Measurements from ENCODE around the gene RNF214. TPM values are rescaled to one million over a fixed set of nuclear protein-coding genes. Genes with fewer than 3 reads are reported as not detected.
"Not testable (repeated sequence)": the region's sequence is repeated elsewhere in the genome, so short reads cannot be mapped to it uniquely, and the experiment has no call there.

The RNF214 gene
- total and polyA plus RNA-seq, 7 experiments from 2014 or later: 9.7 to 36.0 (median 20.8) TPM

GRCh38 chr11:117201658-117202305 lies 30.7 kb upstream of the RNF214 start:
- Mint-ChIP-seq H3K4me1 (peaks cover 0 to 5% (median 0%) of the 10 kb centered on the region in 7 donors), H3K27ac (peak overlapping the region in 3 of 9 donors; percentile 14 to 62 (median 19)), H3K27me3 (no peaks in the 10 kb centered on the region), H3K9me3 (no peaks in the 10 kb centered on the region), H3K4me3 (no peak overlapping the region), H3K36me3 (peaks cover 4 to 10% (median 8%) of the 10 kb centered on the region in 5 donors)
- ChIA-PET POLR2A (interaction anchor here (1.1 to 1.6 kb wide), 2 partner anchors 13 to 17 kb away, joined by 3 to 4 read pairs; no protein-coding TSS in a partner anchor), CTCF (interaction anchor here (1.2 kb wide), 1 partner anchor 25 kb away, joined by 3 read pairs; no protein-coding TSS in a partner anchor)
- Histone ChIP-seq H3K4me3 (ENCODE audit: low read length) (no peak overlapping the region), H3K4me1 (ENCODE audit: control insufficient read depth in 2 of 2, insufficient read depth in 2 of 2, low read length in 2 of 2) (no peaks in the 10 kb centered on the region), H3K27me3 (ENCODE audit: control insufficient read depth in 2 of 2, insufficient read depth in 2 of 2, low read length in 2 of 2) (no peaks in the 10 kb centered on the region), H3K27ac (ENCODE audit: low read depth, low read length) (no peak overlapping the region), H3K36me3 (ENCODE audit: control insufficient read depth in 2 of 3, insufficient read depth in 3 of 3, low read length in 3 of 3) (peaks cover 0 to 54% (median 7%) of the 10 kb centered on the region in 3 experiments), H3K9me3 (ENCODE audit: control insufficient read depth in 2 of 3, low read length in 3 of 3) (no peaks in the 10 kb centered on the region)
- no peak for ATAC-seq
- intact Hi-C loops (cut with micrococcal nuclease): no loop called here
- no peak for DNase-seq

GRCh38 chr11:117202386-117203068 lies 29.9 kb upstream of the RNF214 start:
- DNase-seq (no peak), ATAC-seq (no peak)
- intact Hi-C loops (cut with micrococcal nuclease): no loop called here
- POLR2A ChIA-PET: interaction anchor here (0.6 to 1.6 kb wide), 3 partner anchors 13 to 1351 kb away, joined by 3 to 4 read pairs (median 4); no protein-coding TSS in a partner anchor
- Mint-ChIP-seq H3K27ac (peak overlapping the region in 5 of 9 donors; percentile 16 to 76 (median 48)), H3K36me3 (peaks cover 4 to 10% (median 8%) of the 10 kb centered on the region in 5 donors), H3K4me1 (peaks cover 0 to 5% (median 0%) of the 10 kb centered on the region in 7 donors), H3K9me3 (no peaks in the 10 kb centered on the region), H3K27me3 (no peaks in the 10 kb centered on the region), H3K4me3 (no peak overlapping the region)
- Histone ChIP-seq H3K9me3 (ENCODE audit: control insufficient read depth in 2 of 3, low read length in 3 of 3) (no peaks in the 10 kb centered on the region), H3K27me3 (ENCODE audit: control insufficient read depth in 2 of 2, insufficient read depth in 2 of 2, low read length in 2 of 2) (no peaks in the 10 kb centered on the region), H3K4me3 (ENCODE audit: low read length) (no peak overlapping the region), H3K4me1 (ENCODE audit: control insufficient read depth in 2 of 2, insufficient read depth in 2 of 2, low read length in 2 of 2) (no peaks in the 10 kb centered on the region), H3K36me3 (ENCODE audit: control insufficient read depth in 2 of 3, insufficient read depth in 3 of 3, low read length in 3 of 3) (peaks cover 0 to 54% (median 7%) of the 10 kb centered on the region in 3 experiments), H3K27ac (ENCODE audit: low read depth, low read length) (no peak overlapping the region)
- CTCF ChIA-PET: interaction anchor here (1.2 kb wide), 1 partner anchor 24 kb away, joined by 3 read pairs; no protein-coding TSS in a partner anchor

- H3K4me3 ChIP-seq (ENCODE audit: low read length): no peak overlapping the region
- no peaks in the 10 kb centered on the region for H3K9me3 ChIP-seq (ENCODE audit: control insufficient read depth in 2 of 3, low read length in 3 of 3)
- H3K27ac Mint-ChIP-seq: peak overlapping the region in 4 of 9 donors; percentile 36 to 76 (median 58)
- peaks cover 4 to 10% (median 8%) of the 10 kb centered on the region in 5 donors for H3K36me3 Mint-ChIP-seq
- H3K27ac ChIP-seq (ENCODE audit: low read depth, low read length): no peak overlapping the region
- peaks cover 0 to 52% (median 7%) of the 10 kb centered on the region in 3 experiments for H3K36me3 ChIP-seq (ENCODE audit: control insufficient read depth in 2 of 3, insufficient read depth in 3 of 3, low read length in 3 of 3)
- H3K4me1 Mint-ChIP-seq: peaks cover 0 to 5% (median 0%) of the 10 kb centered on the region in 7 donors
- intact Hi-C loops (cut with micrococcal nuclease): no loop called here
- no peaks in the 10 kb centered on the region for H3K27me3 Mint-ChIP-seq
- no peak overlapping the region for H3K4me3 Mint-ChIP-seq
- H3K4me1 ChIP-seq (ENCODE audit: control insufficient read depth in 2 of 2, insufficient read depth in 2 of 2, low read length in 2 of 2): no peaks in the 10 kb centered on the region
- no peaks in the 10 kb centered on the region for H3K9me3 Mint-ChIP-seq
- ChIA-PET POLR2A (interaction anchor here (0.6 to 1.6 kb wide), 2 partner anchors 12 to 1351 kb away, joined by 4 read pairs; no protein-coding TSS in a partner anchor), CTCF (no interaction called here)
- no peaks in the 10 kb centered on the region for H3K27me3 ChIP-seq (ENCODE audit: control insufficient read depth in 2 of 2, insufficient read depth in 2 of 2, low read length in 2 of 2)
- ATAC-seq (peak; percentile 16), DNase-seq (no peak)
Measured at GRCh38 chr11:117203069-117203407, 29.4 kb upstream of the RNF214 start.

- ChIA-PET POLR2A (no interaction called here), CTCF (interaction anchor here (1.3 kb wide), 1 partner anchor 24 kb away, joined by 3 read pairs; no protein-coding TSS in a partner anchor)
- no peak overlapping the region for H3K4me3 ChIP-seq (ENCODE audit: low read length)
- Mint-ChIP-seq H3K27me3 (no peaks in the 10 kb centered on the region), H3K9me3 (no peaks in the 10 kb centered on the region), H3K36me3 (peaks cover 4 to 14% (median 8%) of the 10 kb centered on the region in 5 donors), H3K27ac (peak overlapping the region in 4 of 9 donors; percentile 36 to 68 (median 54)), H3K4me3 (no peak overlapping the region), H3K4me1 (peaks cover 0 to 5% (median 0%) of the 10 kb centered on the region in 7 donors)
- DNase-seq: no peak
- no peaks in the 10 kb centered on the region for H3K9me3 ChIP-seq (ENCODE audit: control insufficient read depth in 2 of 3, low read length in 3 of 3)
- no peaks in the 10 kb centered on the region for H3K4me1 ChIP-seq (ENCODE audit: control insufficient read depth in 2 of 2, insufficient read depth in 2 of 2, low read length in 2 of 2)
- no peak overlapping the region for H3K27ac ChIP-seq (ENCODE audit: low read depth, low read length)
- peaks cover 0 to 48% (median 7%) of the 10 kb centered on the region in 3 experiments for H3K36me3 ChIP-seq (ENCODE audit: control insufficient read depth in 2 of 3, insufficient read depth in 3 of 3, low read length in 3 of 3)
- intact Hi-C loops (cut with micrococcal nuclease): loop anchor here in 1 of 2 donors (5.0 kb wide), 1 partner anchor 72 kb away; no protein-coding TSS in a partner anchor
- H3K27me3 ChIP-seq (ENCODE audit: control insufficient read depth in 2 of 2, insufficient read depth in 2 of 2, low read length in 2 of 2): no peaks in the 10 kb centered on the region
- no peak for ATAC-seq
Measured at GRCh38 chr11:117204283-117205080, 28.0 kb upstream of the RNF214 start.

GRCh38 chr11:117205211-117205818 lies 27.2 kb upstream of the RNF214 start:
- H3K36me3 ChIP-seq (ENCODE audit: control insufficient read depth in 2 of 3, insufficient read depth in 3 of 3, low read length in 3 of 3): peaks cover 0 to 48% (median 7%) of the 10 kb centered on the region in 3 experiments
- peaks cover 0 to 5% (median 0%) of the 10 kb centered on the region in 7 donors for H3K4me1 Mint-ChIP-seq
- ATAC-seq (no peak), DNase-seq (no peak)
- H3K4me3 Mint-ChIP-seq: no peak overlapping the region
- H3K27me3 ChIP-seq (ENCODE audit: control insufficient read depth in 2 of 2, insufficient read depth in 2 of 2, low read length in 2 of 2): no peaks in the 10 kb centered on the region
- no peaks in the 10 kb centered on the region for H3K9me3 Mint-ChIP-seq
- no peak overlapping the region for H3K27ac ChIP-seq (ENCODE audit: low read depth, low read length)
- H3K4me1 ChIP-seq (ENCODE audit: control insufficient read depth in 2 of 2, insufficient read depth in 2 of 2, low read length in 2 of 2): no peaks in the 10 kb centered on the region
- ChIA-PET POLR2A (no interaction called here), CTCF (interaction anchor here (1.3 kb wide), 1 partner anchor 25 kb away, joined by 3 read pairs; no protein-coding TSS in a partner anchor)
- H3K27ac Mint-ChIP-seq: peak overlapping the region in 3 of 9 donors; percentile 44 to 68 (median 64)
- no peaks in the 10 kb centered on the region for H3K9me3 ChIP-seq (ENCODE audit: control insufficient read depth in 2 of 3, low read length in 3 of 3)
- H3K4me3 ChIP-seq (ENCODE audit: low read length): no peak overlapping the region
- intact Hi-C loops (cut with micrococcal nuclease): loop anchor here in 1 of 2 donors (5.0 kb wide), 1 partner anchor 73 kb away; no protein-coding TSS in a partner anchor
- peaks cover 4 to 17% (median 9%) of the 10 kb centered on the region in 5 donors for H3K36me3 Mint-ChIP-seq
- H3K27me3 Mint-ChIP-seq: no peaks in the 10 kb centered on the region

- H3K36me3 ChIP-seq (ENCODE audit: control insufficient read depth in 2 of 3, insufficient read depth in 3 of 3, low read length in 3 of 3): peaks cover 0 to 46% (median 7%) of the 10 kb centered on the region in 3 experiments
Measured at GRCh38 chr11:117206111-117206510, 26.4 kb upstream of the RNF214 start.

More at GRCh38 chr11:117206111-117206510, 26.4 kb upstream of the RNF214 start:
- intact Hi-C loops (cut with micrococcal nuclease): loop anchor here in 1 of 2 donors (5.0 kb wide), 1 partner anchor 74 kb away; no protein-coding TSS in a partner anchor
- Mint-ChIP-seq H3K36me3 (peaks cover 4 to 22% (median 9%) of the 10 kb centered on the region in 5 donors), H3K27ac (peak overlapping the region in 2 of 9 donors; percentile 65 to 76)
- H3K4me1 ChIP-seq (ENCODE audit: control insufficient read depth in 2 of 2, insufficient read depth in 2 of 2, low read length in 2 of 2); H3K9me3 ChIP-seq (ENCODE audit: control insufficient read depth in 2 of 3, low read length in 3 of 3); H3K27me3 ChIP-seq (ENCODE audit: control insufficient read depth in 2 of 2, insufficient read depth in 2 of 2, low read length in 2 of 2); H3K9me3 Mint-ChIP-seq; H3K27me3 Mint-ChIP-seq; CTCF ChIA-PET; DNase-seq; ATAC-seq; H3K4me3 Mint-ChIP-seq; H3K4me3 ChIP-seq (ENCODE audit: low read length); H3K4me1 Mint-ChIP-seq; H3K27ac ChIP-seq (ENCODE audit: low read depth, low read length); POLR2A ChIA-PET: not testable (repeated sequence)
